22Rv1 (cell line): ENCODE data around the gene KCNAB1.

Experiments
- H3K27ac ChIP-seq: fragments of 450-650 bp; 2 replicates; pipeline ENCODE4 v1.5.1; 2017
- ZFX ChIP-seq: fragments of 450-650 bp; IDR thresholded peaks from 2 replicates; pipeline ENCODE4 v1.6.1; 2017; ENCODE audit warnings: antibody characterized with exemption, borderline replicate concordance
- TF ChIP-seq, protein P1 (sequence below): fragments of 450-650 bp; IDR thresholded peaks from 2 replicates; pipeline ENCODE4 v1.5.1; 2017; ENCODE audit warnings: mild to moderate bottlenecking

The KCNAB1 gene

DNA sequence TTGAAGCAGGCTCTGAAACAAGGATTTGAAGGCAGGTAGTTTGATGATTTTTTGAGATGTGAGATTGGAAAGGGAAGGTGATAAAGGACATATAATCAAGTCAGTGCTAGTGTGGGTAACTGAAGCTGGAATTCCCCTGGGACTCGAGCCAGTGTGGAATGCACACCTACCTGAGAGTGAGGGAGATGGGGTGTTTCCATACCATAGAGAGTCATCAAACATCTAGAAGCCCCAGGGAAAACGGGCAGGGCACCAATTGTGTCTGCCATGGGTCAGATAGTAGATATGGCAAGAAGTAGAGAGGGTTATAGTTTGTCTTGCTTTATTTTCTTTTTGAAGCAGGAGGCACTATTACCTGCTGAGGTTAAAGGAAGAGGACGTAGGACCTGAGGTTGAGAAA, 314.5 kb downstream of the KCNAB1 start:
- no peak for TF ChIP-seq ZFX
- TF ChIP-seq, protein P1, sequence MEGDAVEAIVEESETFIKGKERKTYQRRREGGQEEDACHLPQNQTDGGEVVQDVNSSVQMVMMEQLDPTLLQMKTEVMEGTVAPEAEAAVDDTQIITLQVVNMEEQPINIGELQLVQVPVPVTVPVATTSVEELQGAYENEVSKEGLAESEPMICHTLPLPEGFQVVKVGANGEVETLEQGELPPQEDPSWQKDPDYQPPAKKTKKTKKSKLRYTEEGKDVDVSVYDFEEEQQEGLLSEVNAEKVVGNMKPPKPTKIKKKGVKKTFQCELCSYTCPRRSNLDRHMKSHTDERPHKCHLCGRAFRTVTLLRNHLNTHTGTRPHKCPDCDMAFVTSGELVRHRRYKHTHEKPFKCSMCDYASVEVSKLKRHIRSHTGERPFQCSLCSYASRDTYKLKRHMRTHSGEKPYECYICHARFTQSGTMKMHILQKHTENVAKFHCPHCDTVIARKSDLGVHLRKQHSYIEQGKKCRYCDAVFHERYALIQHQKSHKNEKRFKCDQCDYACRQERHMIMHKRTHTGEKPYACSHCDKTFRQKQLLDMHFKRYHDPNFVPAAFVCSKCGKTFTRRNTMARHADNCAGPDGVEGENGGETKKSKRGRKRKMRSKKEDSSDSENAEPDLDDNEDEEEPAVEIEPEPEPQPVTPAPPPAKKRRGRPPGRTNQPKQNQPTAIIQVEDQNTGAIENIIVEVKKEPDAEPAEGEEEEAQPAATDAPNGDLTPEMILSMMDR: no peak
- no peak overlapping the region for H3K27ac ChIP-seq

DNA sequence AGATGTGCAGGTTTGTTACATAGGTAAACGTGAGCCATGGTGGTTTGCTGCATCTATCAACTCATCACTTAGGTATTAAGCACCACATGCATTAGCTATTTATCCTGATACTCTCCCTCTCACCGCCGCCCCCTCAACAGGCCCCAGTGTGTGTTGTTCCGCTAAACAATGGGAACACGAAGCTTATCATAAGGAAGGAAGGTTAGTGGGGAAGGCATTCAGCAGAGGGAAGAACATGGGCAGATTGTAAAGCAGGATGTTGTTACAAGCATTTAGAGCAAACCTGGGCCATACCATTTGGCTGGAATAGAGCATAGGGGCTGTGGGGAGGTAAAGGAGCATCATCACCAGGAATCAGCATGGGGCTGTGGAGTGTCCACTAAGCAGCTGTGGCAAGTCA, 322.7 kb downstream of the KCNAB1 start:
- TF ChIP-seq, protein P1: no peak
- TF ChIP-seq ZFX: no peak
- no peak overlapping the region for H3K27ac ChIP-seq

DNA sequence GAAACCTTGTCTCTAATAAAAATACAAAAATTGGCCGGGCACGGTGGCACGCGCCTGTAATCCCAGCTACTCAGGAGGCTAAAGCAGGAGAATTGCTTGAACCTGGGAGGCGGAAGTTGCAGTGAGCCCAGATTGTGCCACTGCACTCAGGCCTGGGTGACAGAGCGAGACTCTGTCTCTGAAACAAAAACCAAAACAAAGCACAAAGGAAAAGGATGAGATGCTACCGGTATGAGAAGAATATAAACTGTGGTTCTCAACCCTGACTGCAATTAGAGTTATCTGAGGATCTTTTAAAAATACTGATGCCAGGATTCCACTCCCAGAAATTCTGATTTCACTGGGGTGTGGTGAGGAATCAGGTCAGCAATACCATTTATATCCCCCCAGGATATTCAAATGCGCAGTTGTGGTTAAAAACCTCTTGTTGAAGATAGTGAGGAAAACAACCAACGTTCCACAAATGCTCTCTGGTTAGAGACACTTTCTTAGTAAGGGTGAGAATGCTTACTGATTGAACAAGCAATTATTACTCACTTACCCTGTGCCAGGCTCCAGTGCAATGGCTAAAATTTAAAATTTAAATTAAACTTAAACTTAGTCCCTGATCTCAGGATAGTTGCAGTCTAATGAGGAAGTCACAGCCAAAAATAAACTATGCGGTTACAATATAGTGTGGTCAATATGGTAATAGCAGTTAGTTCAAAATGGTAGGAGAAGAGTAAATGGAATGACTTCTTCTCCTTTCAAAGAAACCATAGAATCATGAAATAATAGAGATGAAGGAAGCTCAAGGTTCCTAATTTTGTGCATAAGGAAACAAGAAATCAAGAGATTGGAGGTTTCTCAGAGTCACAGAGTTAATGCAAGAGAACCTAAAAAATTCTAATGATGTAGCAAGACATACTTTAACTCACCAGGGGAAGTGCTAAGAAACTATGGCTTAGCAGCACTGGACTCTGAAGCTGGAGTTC, 325.0 kb downstream of the KCNAB1 start:
- TF ChIP-seq, protein P1: no peak
- no peak for TF ChIP-seq ZFX
- H3K27ac ChIP-seq: no peak overlapping the region

- TF ChIP-seq, protein P1: peak; percentile 28
- TF ChIP-seq ZFX: no peak
- H3K27ac ChIP-seq: no peak overlapping the region
These were observed 327.9 kb downstream of the KCNAB1 start for GRCh38 chr3:156448300-156448699.

- H3K27ac ChIP-seq: no peak overlapping the region
- no peak for TF ChIP-seq ZFX
- TF ChIP-seq, protein P1: peak; percentile 72
These were observed 329.6 kb downstream of the KCNAB1 start for GRCh38 chr3:156449710-156450574.

- H3K27ac ChIP-seq: no peak overlapping the region
- no peak for TF ChIP-seq ZFX
- TF ChIP-seq, protein P1: no peak
These were observed 335.5 kb downstream of the KCNAB1 start for GRCh38 chr3:156455839-156456238.

- TF ChIP-seq, protein P1: no peak
- no peak for TF ChIP-seq ZFX
- no peak overlapping the region for H3K27ac ChIP-seq
These were observed 336.4 kb downstream of the KCNAB1 start for GRCh38 chr3:156456771-156457224.
